Mesenchymal stem cell (in vitro differentiated cells and primary cell): ENCODE data around the gene PAGE2B.

Experiments
- DNase-seq: peaks from one replicate; pipeline ENCODE4 v3.0.0-alpha.2; 2013
- H2AFZ ChIP-seq: one replicate; pipeline ENCODE4 v1.6.1; 2013; ENCODE audit warnings: low read depth, mild to moderate bottlenecking, control low read depth, inconsistent platforms, low read length, moderate library complexity
- H2AK5ac ChIP-seq: 2 replicates; pipeline ENCODE4 v1.6.1; 2013; ENCODE audit warnings: low read length, moderate library complexity, mild to moderate bottlenecking, inconsistent platforms; ENCODE audit not compliant: severe bottlenecking
- H2BK120ac ChIP-seq: one replicate; pipeline ENCODE4 v1.6.1; 2013; ENCODE audit warnings: low read depth, mild to moderate bottlenecking, inconsistent platforms, low read length, moderate library complexity
- H2BK12ac ChIP-seq, 2 experiments: one replicate each; pipeline ENCODE4 v1.6.1; 2013; ENCODE audit warnings: inconsistent platforms in 2 of 2, low read length in 2 of 2, mild to moderate bottlenecking in 2 of 2, moderate library complexity in 2 of 2, control low read depth in 1 of 2
- H2BK15ac ChIP-seq: one replicate; pipeline ENCODE4 v1.6.1; 2013; ENCODE audit warnings: mild to moderate bottlenecking, low read depth, inconsistent platforms; ENCODE audit not compliant: poor library complexity, severe bottlenecking
- H2BK5ac ChIP-seq: 2 replicates; pipeline ENCODE4 v1.6.1; 2013; ENCODE audit warnings: low read depth, mild to moderate bottlenecking, low read length, control low read depth, inconsistent platforms; ENCODE audit not compliant: poor library complexity, severe bottlenecking
- H3K14ac ChIP-seq, 2 experiments: one replicate each; pipeline ENCODE4 v1.6.1; 2013; ENCODE audit warnings: inconsistent platforms in 2 of 2, low read length in 2 of 2, control low read depth in 1 of 2, mild to moderate bottlenecking in 1 of 2, moderate library complexity in 1 of 2
- H3K18ac ChIP-seq, 2 experiments: one replicate each; pipeline ENCODE4 v1.6.1; 2013; ENCODE audit warnings: inconsistent platforms in 2 of 2, low read length in 2 of 2, control low read depth in 1 of 2, low read depth in 1 of 2, mild to moderate bottlenecking in 1 of 2
- H3K23ac ChIP-seq, 2 experiments: one replicate each; pipeline ENCODE4 v1.6.1; 2013; ENCODE audit warnings: inconsistent platforms in 2 of 2, low read length in 2 of 2, mild to moderate bottlenecking in 2 of 2, moderate library complexity in 2 of 2, control low read depth in 1 of 2
- H3K27ac ChIP-seq: 2 replicates; pipeline ENCODE4 v1.5.1; 2013; ENCODE audit warnings: mild to moderate bottlenecking, moderate library complexity, low read length, control low read depth, inconsistent platforms; ENCODE audit not compliant: poor library complexity, severe bottlenecking
- H3K27me3 ChIP-seq, 2 experiments: 2 replicates each; pipeline versions ENCODE4 v1.6.1 to v1.7.0; 2013; ENCODE audit warnings: low read length in 2 of 2, mild to moderate bottlenecking in 2 of 2, moderate library complexity in 2 of 2, control low read depth in 1 of 2, inconsistent platforms in 1 of 2; ENCODE audit not compliant: control insufficient read depth in 1 of 2, insufficient read depth in 1 of 2
- H3K36me3 ChIP-seq, 2 experiments: 2 replicates each; pipeline versions ENCODE4 v1.6.1 to v1.7.0; 2013; ENCODE audit warnings: low read length in 2 of 2, control low read depth in 1 of 2, inconsistent platforms in 1 of 2, low read depth in 1 of 2, mild to moderate bottlenecking in 1 of 2; ENCODE audit not compliant: insufficient read depth in 2 of 2, control insufficient read depth in 1 of 2
- H3K4ac ChIP-seq, 2 experiments: one replicate each; pipeline ENCODE4 v1.6.1; 2013; ENCODE audit warnings: inconsistent platforms in 2 of 2, low read length in 2 of 2, mild to moderate bottlenecking in 2 of 2, moderate library complexity in 2 of 2, control low read depth in 1 of 2, low read depth in 1 of 2
- H3K4me1 ChIP-seq: 2 replicates; pipeline ENCODE4 v1.6.1; 2013; ENCODE audit warnings: low read depth, low read length, control low read depth; ENCODE audit not compliant: control insufficient read depth, insufficient read depth
- H3K4me2 ChIP-seq: 2 replicates; pipeline ENCODE4 v1.6.1; 2013; ENCODE audit warnings: low read length, mild to moderate bottlenecking, inconsistent platforms; ENCODE audit not compliant: poor library complexity, severe bottlenecking
- H3K4me3 ChIP-seq, 2 experiments: 2 replicates each; pipeline versions ENCODE4 v1.5.1 to v1.7.0; 2013; ENCODE audit warnings: low read length in 2 of 2, mild to moderate bottlenecking in 2 of 2, control low read depth in 1 of 2, low read depth in 1 of 2; ENCODE audit not compliant: insufficient read depth in 1 of 2
- H3K79me1 ChIP-seq: replicated peaks from 2 replicates; pipeline ENCODE4 v1.6.1; 2013; ENCODE audit warnings: mild to moderate bottlenecking, control low read depth, low read length, inconsistent platforms; ENCODE audit not compliant: poor library complexity, severe bottlenecking
- H3K9ac ChIP-seq: 2 replicates; pipeline ENCODE4 v1.7.0; 2013; ENCODE audit warnings: mild to moderate bottlenecking, low read length, moderate library complexity
- H3K9me3 ChIP-seq: 2 replicates; pipeline ENCODE4 v1.7.0; 2013; ENCODE audit warnings: mild to moderate bottlenecking, low read length; ENCODE audit not compliant: control insufficient read depth
- H4K8ac ChIP-seq: one replicate; pipeline ENCODE4 v1.6.1; 2013; ENCODE audit warnings: inconsistent platforms, mild to moderate bottlenecking, low read length, moderate library complexity
- H4K91ac ChIP-seq: one replicate; pipeline ENCODE4 v1.6.1; 2013; ENCODE audit warnings: mild to moderate bottlenecking, low read length, inconsistent platforms
- WGBS: methylation state at CpG from one replicate; pipeline ENCODE4 v1.1.7; 2013; ENCODE audit warnings: mixed read lengths; 5-methylcytosine and 5-hydroxymethylcytosine counted together

PAGE2B gene

DNA sequence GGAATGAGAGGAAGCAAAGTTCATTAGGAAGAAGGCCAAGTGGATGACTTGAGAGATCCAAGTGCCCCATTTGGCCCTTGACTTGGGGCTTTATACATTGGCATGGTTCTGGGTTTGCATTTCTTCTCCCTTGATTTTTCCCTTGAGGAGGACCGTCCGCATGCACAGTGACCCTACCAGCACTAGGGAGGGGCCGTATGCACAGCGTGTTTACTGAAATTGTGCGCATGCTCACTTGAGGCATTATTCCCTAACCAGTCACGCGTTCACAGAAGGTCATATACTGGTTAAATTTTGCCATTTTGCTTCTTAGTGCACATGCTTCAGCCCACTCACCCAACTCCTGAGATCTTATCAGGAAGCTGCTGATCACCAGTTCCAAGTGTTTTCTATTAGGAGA, 49.1 kb downstream of the PAGE2B start:
- no peak overlapping the region for H2BK120ac ChIP-seq
- no peak overlapping the region for H4K8ac ChIP-seq
- WGBS = 93% methylated on average over 7 of the region's 7 CpGs
- H3K4ac ChIP-seq = no peak overlapping the region
- no peaks in the 10 kb centered on the region for H3K36me3 ChIP-seq
- no peak overlapping the region for H2AK5ac ChIP-seq
- no peak overlapping the region for H3K18ac ChIP-seq
- H2AFZ ChIP-seq = no peak overlapping the region
- no peak overlapping the region for H3K27ac ChIP-seq
- no peak overlapping the region for H3K14ac ChIP-seq
- no peak overlapping the region for H2BK15ac ChIP-seq
- no peaks in the 10 kb centered on the region for H3K79me1 ChIP-seq
- H3K9ac ChIP-seq = no peak overlapping the region
- H3K4me2 ChIP-seq = no peak overlapping the region
- no peak overlapping the region for H2BK5ac ChIP-seq
- H3K4me1 ChIP-seq = no peaks in the 10 kb centered on the region
- no peak overlapping the region for H2BK12ac ChIP-seq
- peaks cover 0 to 50% of the 10 kb centered on the region in 2 experiments for H3K27me3 ChIP-seq
- H3K4me3 ChIP-seq = no peak overlapping the region
- H4K91ac ChIP-seq = no peak overlapping the region
- DNase-seq = no peak
- no peak overlapping the region for H3K23ac ChIP-seq
- no peaks in the 10 kb centered on the region for H3K9me3 ChIP-seq

DNA sequence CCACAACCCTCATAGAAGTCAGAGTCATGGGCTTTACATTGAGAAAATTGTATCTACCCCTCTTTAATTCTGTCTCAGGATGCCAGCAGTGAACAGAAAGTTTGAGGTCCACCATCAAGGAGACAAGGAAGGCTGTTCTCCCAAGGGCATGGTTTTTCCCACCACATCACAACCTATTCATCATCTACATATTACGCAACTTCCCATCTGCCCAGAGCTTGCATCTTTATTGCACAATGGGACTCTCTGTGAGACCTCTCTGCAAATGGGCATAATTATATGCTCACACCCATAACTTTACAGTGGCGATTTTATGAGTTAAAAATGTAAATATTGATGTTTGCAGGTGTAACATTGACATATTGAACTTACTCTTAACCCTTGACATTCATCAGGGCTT, 52.9 kb downstream of the PAGE2B start:
- no peak overlapping the region for H2BK12ac ChIP-seq
- no peak overlapping the region for H2BK120ac ChIP-seq
- H2BK15ac ChIP-seq = no peak overlapping the region
- H4K8ac ChIP-seq = no peak overlapping the region
- H3K79me1 ChIP-seq = no peaks in the 10 kb centered on the region
- no CpG with 5 or more reads among the region's 2 CpGs for WGBS
- H3K9me3 ChIP-seq = no peaks in the 10 kb centered on the region
- H3K36me3 ChIP-seq = no peaks in the 10 kb centered on the region
- no peak overlapping the region for H3K27ac ChIP-seq
- no peak overlapping the region for H3K14ac ChIP-seq
- peaks cover 0 to 57% of the 10 kb centered on the region in 2 experiments for H3K27me3 ChIP-seq
- no peak overlapping the region for H3K9ac ChIP-seq
- H2AK5ac ChIP-seq = no peak overlapping the region
- no peak overlapping the region for H2AFZ ChIP-seq
- H3K23ac ChIP-seq = no peak overlapping the region
- DNase-seq = peak; percentile 19
- H3K4ac ChIP-seq = no peak overlapping the region
- H3K4me1 ChIP-seq = no peaks in the 10 kb centered on the region
- no peak overlapping the region for H2BK5ac ChIP-seq
- no peak overlapping the region for H3K4me2 ChIP-seq
- no peak overlapping the region for H4K91ac ChIP-seq
- no peak overlapping the region for H3K18ac ChIP-seq
- H3K4me3 ChIP-seq = no peak overlapping the region
